D341Med (cell line): Measurements from ENCODE around the gene PIK3R2.
"Not testable (repeated sequence)": the region's sequence is repeated elsewhere in the genome, so short reads cannot be mapped to it uniquely, and the experiment has no call there.

Source experiments
- DNase-seq: peaks from one replicate; pipeline ENCODE4 v3.0.0; 2012; ENCODE audit warnings: low spot score

PIK3R2 gene

DNA sequence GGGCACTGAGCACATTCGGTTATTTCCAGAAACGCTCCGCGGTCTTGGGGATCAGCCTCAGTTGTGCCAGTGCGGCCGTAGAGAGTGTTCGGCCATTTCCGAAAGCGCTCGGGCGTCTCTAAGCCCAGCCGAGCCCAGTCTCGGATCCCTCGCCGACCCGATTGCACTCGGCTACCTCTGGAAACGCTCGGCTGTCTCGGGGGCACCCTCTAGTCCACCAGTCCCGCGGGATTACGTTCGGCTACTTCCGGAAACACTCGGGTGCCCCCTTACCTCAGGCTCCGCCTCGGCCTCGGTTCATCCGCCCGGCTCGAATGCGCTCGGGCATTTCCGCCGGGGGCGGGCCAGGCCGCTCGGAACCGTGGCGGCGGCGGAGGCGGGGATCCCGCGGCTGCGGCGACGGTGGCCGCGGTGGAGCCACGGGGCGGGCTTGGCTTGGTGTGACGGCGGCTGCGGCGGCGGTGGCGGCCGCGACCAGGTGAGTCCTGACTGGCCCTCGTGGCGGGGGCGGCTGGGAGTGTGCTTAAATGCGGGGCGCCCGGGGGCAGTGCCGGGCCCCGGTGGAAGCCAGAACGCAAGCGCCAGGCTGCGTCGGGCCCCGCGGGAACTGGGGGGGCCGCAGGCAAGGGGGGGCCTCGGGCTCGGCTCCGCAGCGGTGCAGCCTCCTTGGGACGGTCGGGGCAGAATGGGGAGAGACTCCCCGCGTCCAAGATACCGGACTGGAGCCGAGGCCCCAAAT, at the start of gene PIK3R2:
PIK3R2 (plus strand) TSS at position 347 of the 739 bp plus-strand sequence. CDS start 2,717 bp downstream, outside the sequence.
- peak; percentile 98 for DNase-seq

DNA sequence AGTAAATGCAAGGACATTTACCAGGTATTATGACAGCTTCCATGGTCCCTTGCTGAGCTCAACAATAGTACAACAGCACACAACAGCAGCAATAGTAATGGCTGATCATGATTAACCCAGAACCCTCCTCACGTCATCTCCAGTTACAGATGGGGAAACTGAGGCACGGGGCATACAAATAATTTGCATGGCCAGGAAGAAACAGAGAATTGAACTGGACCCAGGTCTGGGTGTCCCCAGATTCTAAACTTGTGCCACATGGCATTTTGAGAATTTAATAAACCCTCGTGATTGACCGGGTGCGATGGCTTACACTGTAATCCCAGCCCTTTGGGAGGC, 48.2 kb upstream of the PIK3R2 start:
- DNase-seq: no peak

DNA sequence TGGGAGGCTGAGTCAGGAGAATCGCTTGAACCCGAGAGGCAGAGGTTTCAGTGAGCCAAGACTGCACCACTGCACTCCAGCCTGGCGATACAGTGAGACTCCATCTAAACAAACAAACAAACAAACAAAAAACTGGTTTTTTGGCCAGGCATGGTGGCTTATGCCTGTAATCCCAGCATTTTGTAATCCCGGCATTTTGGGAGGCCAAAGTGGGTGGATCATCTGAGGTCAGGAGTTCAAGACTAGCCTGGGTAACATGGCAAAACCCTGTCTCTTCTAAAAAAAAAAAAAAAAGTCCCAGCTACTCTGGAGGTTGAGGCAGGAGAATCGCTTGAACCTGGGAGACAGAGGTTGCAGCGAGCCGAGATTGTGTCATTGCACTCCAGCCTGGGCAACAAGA, 47.7 kb upstream of the PIK3R2 start:
- DNase-seq: not testable (repeated sequence)

DNA sequence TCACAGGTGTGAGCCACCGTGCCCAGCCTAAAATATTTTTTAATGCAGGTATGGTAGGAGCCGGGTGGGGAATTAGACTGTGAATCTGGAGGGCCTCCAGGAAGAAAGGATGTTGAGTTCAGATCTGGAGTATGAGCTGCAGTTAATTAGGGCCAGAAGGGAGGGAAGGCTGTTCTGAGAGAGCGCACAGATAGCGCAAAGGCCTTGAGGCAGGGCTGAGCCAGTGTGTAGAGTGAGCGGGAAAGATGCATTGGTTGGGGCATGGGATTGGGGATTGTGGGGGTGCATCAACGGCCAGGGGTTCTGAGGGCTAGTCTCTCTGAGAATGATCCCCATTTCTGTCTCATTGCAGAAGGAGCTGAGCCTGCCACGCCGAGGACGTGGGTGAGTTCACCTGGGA, 45.7 kb upstream of the PIK3R2 start:
- DNase-seq: no peak

DNA sequence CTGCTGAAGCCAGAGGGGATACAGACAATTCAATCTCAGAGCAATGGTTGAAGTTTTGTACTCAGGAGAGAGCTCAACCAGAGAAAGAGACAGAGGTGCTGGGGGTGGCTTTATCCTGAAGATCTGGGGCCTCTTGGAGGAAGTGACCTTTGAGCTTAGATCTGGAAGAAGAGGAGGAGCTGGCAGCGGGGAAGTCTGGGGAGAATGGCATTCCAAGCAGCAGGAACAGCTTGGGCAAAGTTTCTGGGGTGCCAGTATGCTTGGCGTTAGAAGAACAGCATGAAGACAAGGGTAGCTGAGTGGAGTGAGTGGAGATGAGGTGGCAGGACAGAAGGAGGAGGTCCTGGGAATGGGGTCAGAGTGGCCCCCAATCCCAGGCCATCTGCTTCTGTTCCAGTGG, 44.1 kb upstream of the PIK3R2 start:
- no peak for DNase-seq

DNA sequence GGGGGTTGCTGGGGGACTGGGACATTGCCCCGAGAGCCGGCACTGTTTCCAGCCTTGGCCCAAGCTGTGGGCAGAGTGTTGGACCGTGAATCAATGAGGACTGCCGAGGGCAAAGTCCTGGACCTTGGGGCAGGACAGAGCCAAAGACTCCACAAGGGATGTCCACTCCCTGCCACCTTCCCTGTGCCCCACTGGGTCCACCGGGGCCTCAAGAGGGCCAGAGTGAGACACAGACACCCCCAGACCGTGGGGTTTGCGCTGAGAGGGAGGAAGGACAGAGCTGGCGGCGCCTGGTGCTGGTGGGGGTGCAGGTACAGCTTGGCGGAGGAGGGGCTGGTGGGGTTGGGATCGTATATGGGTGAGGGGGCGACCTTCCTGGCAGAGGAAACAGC, 43.6 kb upstream of the PIK3R2 start:
- DNase-seq: no peak

DNA sequence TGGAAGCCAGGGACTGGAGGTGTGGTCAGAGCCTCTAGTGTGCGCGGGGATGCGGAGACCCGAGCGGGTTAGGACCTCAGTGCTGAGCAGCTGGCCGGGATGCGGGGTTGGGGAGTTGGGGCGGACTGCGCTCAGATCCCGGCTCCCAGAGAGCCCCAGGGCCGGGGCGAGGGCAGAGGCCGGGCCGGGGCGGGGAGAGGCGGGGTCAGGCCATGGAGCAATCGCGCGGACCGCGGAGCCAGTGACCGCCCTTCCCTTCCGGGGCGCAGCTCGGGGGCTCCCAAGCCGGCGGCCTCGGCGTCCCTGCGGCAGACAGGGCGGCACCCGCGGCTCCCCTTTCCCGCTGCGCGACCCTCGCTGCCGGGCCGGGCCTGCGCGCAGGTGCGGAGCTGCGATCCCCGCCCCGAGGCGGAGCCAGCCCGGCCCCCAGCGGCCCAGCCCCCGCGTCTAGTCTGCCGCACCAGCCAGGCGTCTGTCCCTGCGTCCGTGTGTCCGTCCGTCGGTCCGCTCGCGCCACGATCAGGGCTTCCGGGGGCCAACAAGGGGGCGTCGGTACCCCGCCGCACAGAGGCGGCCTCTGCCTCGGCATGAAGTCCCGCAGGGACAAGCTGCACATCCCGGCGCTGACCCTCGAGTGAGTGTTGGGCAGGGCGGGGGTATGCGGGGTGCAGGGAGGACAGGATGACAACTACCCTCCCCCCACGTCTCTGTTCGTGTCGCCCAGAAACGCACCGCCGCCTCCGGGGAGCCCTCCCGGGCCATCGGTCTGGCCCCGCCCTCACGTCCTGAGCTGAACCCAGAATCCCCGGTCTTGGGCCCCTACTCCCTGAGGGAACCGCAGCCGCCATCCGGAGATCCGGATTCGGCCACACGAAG, 43.0 kb upstream of the PIK3R2 start:
- DNase-seq: no peak

DNA sequence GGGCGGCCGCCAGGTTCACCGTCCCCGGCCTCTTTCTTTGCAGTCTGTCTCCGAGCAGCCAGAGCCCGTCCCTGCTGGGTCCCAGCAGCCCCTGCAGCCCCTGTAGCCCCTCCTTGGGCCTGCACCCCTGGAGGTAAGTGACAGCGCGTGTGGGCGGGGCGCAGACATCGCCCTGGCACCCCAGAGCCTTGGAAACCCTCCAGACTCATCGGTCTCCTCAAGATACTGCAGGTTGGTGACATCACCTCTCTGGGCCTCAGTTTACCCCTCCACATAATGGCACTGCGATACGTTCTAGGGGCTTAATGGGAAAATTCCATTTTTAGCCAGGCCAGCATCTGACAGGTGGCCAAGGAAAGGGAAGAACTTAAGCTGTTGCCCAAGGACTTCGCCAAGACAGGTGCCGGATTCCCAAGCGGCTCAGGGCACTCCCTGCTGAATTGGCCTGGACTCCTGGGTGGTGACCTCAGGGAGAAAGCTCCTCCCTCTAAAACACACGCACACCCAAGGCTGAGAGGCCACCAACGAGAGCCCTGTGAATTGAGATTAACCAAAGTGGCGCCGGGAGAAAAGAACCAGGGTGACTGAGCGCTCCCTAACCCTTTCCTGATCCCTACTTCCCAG, 42.2 kb upstream of the PIK3R2 start:
- no peak for DNase-seq

DNA sequence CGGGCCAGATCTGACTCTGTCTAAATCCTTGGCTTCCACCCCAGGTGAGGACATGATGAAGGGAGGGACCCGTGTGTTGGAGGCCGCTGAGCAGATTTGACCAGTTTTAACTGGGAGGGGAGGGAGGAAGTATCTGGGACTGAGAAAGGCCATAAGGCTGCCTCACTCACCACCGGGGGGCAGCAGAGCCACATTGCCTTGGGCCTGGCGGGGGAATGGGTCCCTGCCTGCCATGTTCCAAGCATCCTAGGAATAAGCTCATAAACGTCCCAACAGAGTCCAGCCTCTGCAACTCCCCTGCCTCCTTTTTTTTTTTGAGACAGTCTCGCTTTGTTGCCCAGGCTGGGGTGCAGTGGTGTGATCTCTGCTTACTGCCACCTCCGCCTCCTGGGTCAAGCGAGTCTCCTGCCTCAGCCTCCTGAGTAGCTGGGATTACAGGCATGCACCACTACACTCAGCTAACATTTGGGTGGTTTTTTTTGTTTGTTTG, 39.9 kb upstream of the PIK3R2 start:
- DNase-seq: peak; percentile 88

DNA sequence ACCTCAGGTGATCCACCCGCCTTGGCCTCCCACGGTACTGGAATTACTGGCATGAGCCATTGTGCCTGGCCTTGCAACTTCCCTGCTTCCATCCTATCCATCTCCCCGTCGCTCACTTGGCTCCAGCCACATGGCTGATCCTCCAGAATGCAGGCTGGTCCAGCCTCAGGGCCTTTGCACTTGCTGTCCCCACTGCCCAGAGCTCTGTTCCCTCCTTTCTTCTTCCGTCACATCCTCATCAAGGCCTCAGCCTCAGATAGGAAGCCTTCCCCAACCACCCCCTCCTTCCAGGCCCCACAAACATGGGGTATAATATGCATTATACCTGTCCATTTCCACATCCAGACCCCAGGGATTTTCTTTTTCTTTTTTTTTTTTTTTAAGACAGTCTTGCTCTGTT, 39.1 kb upstream of the PIK3R2 start:
- no peak for DNase-seq

DNA sequence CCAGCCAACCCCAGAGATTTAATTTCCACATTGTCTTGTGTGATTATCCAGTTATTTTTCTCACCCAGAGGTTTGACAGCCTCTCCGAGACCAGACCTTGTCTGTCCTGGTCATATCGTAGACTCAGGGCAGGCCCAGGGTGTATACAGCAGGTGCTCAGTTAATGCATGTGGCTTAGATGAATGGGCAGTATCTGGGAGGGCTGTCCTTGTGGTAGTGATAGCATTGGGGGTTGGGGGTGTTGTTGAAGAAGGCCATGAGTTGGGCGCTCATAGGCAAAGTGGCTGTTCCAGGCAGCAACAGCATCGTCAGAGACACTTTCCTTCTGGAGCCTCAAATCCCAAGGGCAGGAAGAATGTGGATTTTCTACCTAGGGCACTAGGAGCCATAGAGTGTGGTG, 38.5 kb upstream of the PIK3R2 start:
- no peak for DNase-seq

DNA sequence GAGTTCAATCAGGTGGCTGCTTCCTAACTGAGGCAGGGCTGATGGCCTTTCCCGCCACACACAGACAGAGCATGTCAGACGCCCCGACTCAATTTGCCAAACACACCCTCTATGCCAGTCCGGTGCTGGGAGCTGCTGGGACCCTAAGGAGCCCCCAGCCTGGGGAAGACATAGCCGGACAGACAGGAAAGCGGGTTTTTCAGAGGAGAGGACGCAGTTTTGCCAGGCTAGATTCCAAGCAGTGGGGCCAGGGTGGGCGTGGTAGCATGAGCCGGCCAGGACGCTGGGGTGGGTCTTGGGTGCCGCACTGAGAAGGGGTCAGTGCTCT, 35.6 kb upstream of the PIK3R2 start:
- DNase-seq: no peak

DNA sequence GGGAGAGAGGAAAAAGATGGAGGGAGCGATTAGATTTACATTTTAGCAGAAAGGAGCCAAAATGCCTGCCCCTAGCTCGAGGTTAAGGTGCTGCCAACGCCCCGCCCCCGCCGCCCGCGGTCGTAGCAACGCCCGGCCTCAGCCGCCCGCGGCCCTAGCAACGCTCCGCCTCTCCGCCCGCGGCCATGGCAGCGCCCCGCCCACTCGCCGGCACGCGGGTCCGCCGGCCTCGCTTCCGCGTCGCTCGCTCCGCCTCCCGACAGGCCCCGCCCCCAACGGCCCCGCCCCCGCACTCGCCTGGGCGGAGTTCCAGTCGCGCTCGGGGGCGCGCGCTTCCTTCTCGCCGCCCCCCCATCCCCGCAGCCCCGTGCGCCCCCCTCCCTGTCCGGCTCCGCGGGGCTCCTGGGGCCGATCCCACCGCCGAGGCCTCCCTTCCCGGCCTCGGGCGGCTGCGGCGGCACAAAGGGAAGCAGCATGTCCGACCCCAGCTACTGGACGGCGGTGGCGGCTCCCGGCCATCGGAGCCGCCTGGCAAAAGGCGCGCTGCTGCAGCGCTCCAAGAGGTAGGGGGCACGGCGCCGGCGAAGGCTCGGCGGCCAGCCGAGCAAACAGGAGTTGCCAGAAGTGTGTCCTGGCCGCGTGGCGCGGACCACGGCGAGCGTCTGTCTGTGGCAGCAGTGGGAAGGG, 35.1 kb upstream of the PIK3R2 start:
- peak; percentile 100 for DNase-seq

DNA sequence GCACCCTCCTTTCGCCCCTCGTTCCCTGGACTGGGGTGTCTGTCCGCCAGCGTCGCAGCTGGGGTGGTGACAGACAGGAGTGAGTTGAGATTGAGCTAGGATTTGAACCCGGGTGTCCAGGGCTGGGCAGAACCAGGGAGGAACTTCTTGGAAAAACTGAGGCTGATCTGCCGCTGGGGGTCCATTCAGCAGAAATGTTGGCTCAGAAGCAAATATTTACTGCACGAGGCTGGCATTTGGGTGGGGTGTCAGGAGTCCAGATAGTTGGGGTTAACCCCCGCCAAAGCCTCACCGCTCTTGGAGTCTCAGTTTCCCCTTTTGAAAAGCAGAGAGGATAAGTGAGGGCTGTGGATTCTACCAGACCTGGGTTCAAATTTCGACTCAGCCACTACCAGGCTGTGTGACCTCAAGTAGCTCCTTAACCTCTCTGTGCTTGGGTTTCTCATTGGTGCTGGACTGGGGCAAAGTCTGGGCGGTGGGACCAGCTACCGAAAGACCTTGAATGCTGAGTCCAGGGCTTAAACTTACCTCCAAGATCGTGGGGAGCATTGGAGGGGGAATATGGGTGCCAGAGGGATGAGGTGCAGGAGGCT, 34.4 kb upstream of the PIK3R2 start:
- no peak for DNase-seq

DNA sequence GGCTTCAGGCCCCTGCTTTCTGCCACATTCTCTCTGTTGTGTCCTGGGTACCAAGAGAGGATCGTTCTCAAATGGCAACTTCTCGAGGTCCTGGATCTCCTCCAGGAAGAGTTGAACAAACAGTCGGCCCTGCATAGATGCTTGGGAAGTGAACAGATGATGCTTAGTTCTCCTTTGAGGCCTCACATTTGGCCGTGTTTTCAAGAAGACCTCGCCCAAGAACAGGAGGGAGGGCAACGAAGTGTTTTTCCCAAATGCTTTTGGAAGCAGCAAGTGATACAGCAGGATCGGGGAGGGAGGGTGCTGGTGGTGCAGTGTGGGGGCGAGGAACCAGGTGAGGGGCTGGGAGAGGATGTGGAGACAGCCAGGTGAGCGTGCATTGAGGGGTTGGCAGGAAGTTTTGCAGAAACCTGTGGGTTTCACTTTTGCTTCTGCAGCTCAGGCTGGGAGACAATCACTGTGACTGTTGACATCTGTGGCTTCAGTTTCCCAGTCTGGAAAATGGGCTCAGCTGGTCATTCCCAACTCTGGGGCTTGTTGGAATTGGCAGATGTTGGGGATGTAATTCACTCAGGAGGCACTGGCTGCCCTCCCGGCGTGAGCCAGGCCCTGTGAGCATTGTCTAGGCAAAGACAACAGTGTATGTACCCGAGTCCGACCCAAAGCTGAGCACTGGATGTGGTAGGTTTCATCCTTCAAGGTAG, 33.8 kb upstream of the PIK3R2 start:
- no peak for DNase-seq

DNA sequence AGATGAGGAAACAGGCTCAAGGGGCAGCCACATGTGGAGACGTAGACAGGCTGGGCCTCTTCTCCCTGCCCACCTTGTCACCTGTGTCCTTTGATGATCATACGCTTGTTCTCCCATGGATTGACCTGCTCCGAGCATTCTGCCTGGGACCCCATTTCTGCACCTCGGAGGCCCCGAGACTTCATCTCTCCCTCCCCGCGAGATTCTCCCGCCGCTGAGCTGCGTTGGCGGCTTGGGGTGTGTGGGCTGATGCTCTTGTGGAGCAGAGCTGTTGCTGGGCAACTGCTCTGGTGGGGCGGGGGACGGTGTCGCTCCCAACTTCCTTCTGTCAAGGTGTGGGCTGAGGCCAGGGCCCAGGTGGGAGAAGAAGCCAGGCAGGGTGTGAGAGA, 33.3 kb upstream of the PIK3R2 start:
- no peak for DNase-seq

DNA sequence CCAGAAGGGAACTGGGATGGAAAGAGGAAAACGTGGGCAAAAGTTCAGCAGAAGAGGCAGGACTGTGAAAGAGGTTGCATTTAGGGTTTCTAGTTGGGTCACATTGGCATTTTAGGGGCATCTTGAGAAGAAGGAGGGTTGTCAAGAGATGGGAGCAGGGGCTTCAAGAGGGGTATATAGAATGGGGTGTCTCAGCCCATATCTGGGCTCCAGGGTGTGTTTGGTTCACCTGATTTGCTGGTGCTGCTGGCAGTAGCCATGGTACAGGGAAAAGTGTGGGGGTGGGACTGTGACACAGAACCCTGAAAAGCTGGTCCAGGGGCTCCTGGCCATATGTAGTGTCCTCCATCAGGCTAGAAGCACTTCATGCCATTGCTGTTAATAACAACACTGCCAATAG, 32.8 kb upstream of the PIK3R2 start:
- DNase-seq: no peak

DNA sequence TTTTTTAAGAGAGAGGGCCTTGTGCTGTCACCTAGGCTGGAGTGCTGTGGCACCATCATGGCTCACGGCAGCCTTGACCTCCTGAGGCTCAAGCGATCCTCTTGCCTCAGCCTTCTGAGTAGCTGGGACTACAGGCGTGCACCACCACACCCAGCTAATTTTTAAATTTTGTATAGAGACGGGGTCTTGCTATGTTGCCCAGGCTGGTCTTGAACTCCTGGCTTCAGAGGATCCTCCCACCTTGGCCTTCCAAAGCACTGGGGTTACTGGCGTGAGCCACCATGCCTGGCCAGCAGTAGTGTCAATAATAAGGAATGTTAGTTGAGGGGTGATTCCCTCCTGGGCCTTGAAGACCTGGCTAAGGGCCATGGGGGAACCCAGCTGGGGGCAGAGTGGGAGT, 31.8 kb upstream of the PIK3R2 start:
- DNase-seq: no peak

DNA sequence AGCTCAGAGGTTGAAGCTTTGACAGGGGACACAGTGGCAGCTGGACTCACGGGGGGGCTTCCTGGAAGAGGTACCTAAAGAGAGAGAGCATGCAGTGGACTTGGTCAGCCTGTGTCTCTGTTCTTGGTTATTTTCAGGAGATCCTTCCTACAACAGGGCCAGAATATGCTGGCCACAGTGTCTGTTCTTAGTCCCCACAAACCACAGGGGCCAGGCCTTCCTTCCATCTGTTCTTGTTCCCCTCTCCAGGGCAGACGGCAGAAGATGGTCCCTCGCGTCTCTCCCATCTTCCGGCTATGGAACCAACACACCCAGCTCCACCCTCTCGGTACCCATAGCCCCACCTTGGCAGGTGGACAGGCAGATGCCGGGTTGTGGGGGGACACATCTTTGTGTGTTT, 30.5 kb upstream of the PIK3R2 start:
- no peak for DNase-seq

DNA sequence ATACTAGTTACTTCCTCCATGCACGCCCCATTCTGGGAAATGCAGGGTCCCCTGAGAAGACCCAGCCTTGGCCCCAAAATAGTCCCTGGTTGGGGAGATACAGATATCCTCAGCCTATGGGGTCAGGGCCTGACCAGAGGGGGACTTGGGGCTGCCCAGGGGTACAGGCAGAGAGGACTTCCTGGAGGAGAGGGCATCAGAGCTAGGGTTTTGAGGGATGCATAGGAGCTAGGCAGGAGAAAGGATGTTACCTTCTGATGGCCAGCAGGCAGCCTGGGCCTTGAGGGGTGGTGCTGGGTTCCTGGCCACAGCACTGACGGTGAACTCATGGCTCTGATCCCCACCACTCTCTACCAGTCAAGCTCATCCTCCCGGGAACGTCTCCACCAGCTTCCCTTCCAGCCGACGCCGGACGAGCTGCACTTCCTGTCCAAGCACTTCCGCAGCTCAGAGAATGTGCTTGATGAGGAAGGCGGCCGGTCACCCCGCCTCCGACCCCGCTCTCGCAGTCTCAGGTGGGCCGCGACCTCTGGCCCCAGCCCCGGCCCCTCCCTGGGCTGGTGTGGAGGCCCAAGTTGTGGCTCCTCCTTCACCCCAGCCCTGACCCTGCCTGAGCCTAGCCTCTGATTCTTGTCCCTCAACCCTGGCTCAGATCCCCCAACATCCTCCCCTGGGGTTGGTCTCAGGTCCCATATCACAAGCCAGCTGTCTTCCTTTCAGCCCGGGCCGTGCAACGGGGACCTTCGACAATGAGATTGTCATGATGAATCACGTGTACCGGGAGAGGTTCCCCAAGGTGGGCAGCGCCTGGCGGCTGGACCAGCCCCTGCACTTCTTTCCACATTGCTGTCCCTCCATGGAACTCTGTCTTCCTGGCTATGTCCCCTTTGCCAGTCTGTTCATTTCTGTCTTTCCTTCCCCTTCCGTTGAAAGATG, 29.8 kb upstream of the PIK3R2 start:
- no peak for DNase-seq
